LHCN-M2 (cell line): ENCODE measurements around the gene LRGUK. TPM values are rescaled to one million over a fixed set of nuclear protein-coding genes. Genes with fewer than 3 reads are reported as not detected.
"Not testable (repeated sequence)": the region's sequence is repeated elsewhere in the genome, so short reads cannot be mapped to it uniquely, and the experiment has no call there.

ENCODE experiments used
- DNase-seq: peaks from one replicate; pipeline ENCODE4 v3.0.0-alpha.2; 2012; ENCODE audit warnings: low read depth
- total RNA-seq: library from RNA; depleted of rRNA; stranded (reverse); fragments of >200 nt; gene quantifications from 2 replicates; pipeline ENCODE4 v1.2.3, GENCODE V29; 2014

The LRGUK gene
- total RNA-seq, 1 experiment from 2014 or later: 0.23 TPM

GRCh38 chr7:134234216-134234615 is 107.1 kb downstream of the LRGUK start:
- DNase-seq: no peak

- no peak for DNase-seq
Observed at GRCh38 chr7:134245253-134245652, 118.1 kb downstream of the LRGUK start.

- DNase-seq: no peak
Observed at GRCh38 chr7:134246347-134246746, 119.2 kb downstream of the LRGUK start.

- no peak for DNase-seq
Observed at GRCh38 chr7:134246761-134247160, 119.6 kb downstream of the LRGUK start.

- no peak for DNase-seq
Observed at GRCh38 chr7:134248196-134248595, 121.1 kb downstream of the LRGUK start.

- peak; percentile 40 for DNase-seq
Observed at GRCh38 chr7:134254311-134254710, 127.2 kb downstream of the LRGUK start.

- DNase-seq: peak; percentile 12
Observed at GRCh38 chr7:134255814-134256213, 128.7 kb downstream of the LRGUK start.

- no peak for DNase-seq
Observed at GRCh38 chr7:134262322-134262721, 135.2 kb downstream of the LRGUK start.

GRCh38 chr7:134276951-134277350 is 149.8 kb downstream of the LRGUK start:
- DNase-seq: no peak

- DNase-seq: no peak
Observed at GRCh38 chr7:134278502-134279153, 151.5 kb downstream of the LRGUK start.

- no peak for DNase-seq
Observed at GRCh38 chr7:134279336-134279735, 152.2 kb downstream of the LRGUK start.

GRCh38 chr7:134279898-134280297 is 152.8 kb downstream of the LRGUK start:
- DNase-seq: no peak

- DNase-seq: no peak
Observed at GRCh38 chr7:134280508-134280907, 153.4 kb downstream of the LRGUK start.

- no peak for DNase-seq
Observed at GRCh38 chr7:134284011-134284410, 156.9 kb downstream of the LRGUK start.

GRCh38 chr7:134284952-134285351 is 157.8 kb downstream of the LRGUK start:
- no peak for DNase-seq

GRCh38 chr7:134287916-134288659 is 160.9 kb downstream of the LRGUK start:
- DNase-seq: no peak

GRCh38 chr7:134289423-134289822 is 162.3 kb downstream of the LRGUK start:
- peak; percentile 78 for DNase-seq

GRCh38 chr7:134289841-134290240 is 162.7 kb downstream of the LRGUK start:
- no peak for DNase-seq

- peak; percentile 72 for DNase-seq
Observed at GRCh38 chr7:134290286-134290685, 163.1 kb downstream of the LRGUK start.

GRCh38 chr7:134293002-134293740 is 166.0 kb downstream of the LRGUK start:
- no peak for DNase-seq

- DNase-seq: not testable (repeated sequence)
Observed at GRCh38 chr7:134295982-134296381, 168.8 kb downstream of the LRGUK start.

- DNase-seq: no peak
Observed at GRCh38 chr7:134297489-134297888, 170.3 kb downstream of the LRGUK start.
